Right atrium auricular region (tissue), 2 donors: ENCODE data around the gene ITPK1. TPM values are rescaled to one million over a fixed set of nuclear protein-coding genes. Genes with fewer than 3 reads are reported as not detected.
A peak's percentile ranks its signal among the peaks of the same experiment; 100 is the strongest.

Experiments
- DNase-seq: peaks from one replicate; pipeline ENCODE4 v3.0.0-alpha.2; 2019; ENCODE audit warnings: low spot score
- H3K27ac ChIP-seq, 2 donors: fragments of 200-600 bp; sonication (generic); 1 replicate in 1 of 2; 2 replicates in 1 of 2; pipeline ENCODE4 v1.5.1; 2016 to 2019
- H3K27me3 ChIP-seq, 2 donors: fragments of 200-600 bp; sonication (generic); one replicate each; pipeline versions ENCODE4 v1.5.1 to v1.6.0; 2017 to 2019
- H3K36me3 ChIP-seq: fragments of 200-600 bp; sonication (generic); one replicate; pipeline ENCODE4 v1.5.1; 2016
- H3K4me1 ChIP-seq, 2 donors: fragments of 200-600 bp; sonication (generic); one replicate each; pipeline versions ENCODE4 v1.5.1 to v1.6.0; 2017 to 2019
- H3K4me3 ChIP-seq, 2 donors: fragments of 200-600 bp; sonication (generic); 1 replicate in 1 of 2; 2 replicates in 1 of 2; pipeline ENCODE4 v1.5.1; 2017 to 2019; ENCODE audit warnings: mild to moderate bottlenecking in 1 of 2, moderate library complexity in 1 of 2
- H3K9me3 ChIP-seq, 2 donors: fragments of 200-600 bp; sonication (generic); one replicate each; pipeline ENCODE4 v1.5.1; 2019
- CTCF ChIP-seq, 2 donors: fragments of 200-600 bp; sonication (generic); IDR thresholded peaks; one replicate each; pipeline ENCODE4 v1.5.1; 2019; ENCODE audit warnings: antibody characterized with exemption in 2 of 2
- total RNA-seq, 2 donors: library from RNA; depleted of rRNA; stranded (reverse); fragments of >200 nt; gene quantifications; one replicate each; pipeline ENCODE4 v1.1.0, GENCODE V29; 2016

Gene ITPK1
- total RNA-seq, 2 donors from 2014 or later, result 58.3 to 76.0 TPM

GRCh38 chr14:93060841-93061240 is 54.9 kb downstream of the ITPK1 start:
- Histone ChIP-seq H3K4me3 (no peak overlapping the region), H3K9me3 (no peaks in the 10 kb centered on the region), H3K27ac (no peak overlapping the region), H3K27me3 (no peaks in the 10 kb centered on the region), H3K36me3 (no peaks in the 10 kb centered on the region), H3K4me1 (peaks cover 0 to 75% of the 10 kb centered on the region in 2 donors)
- DNase-seq, result no peak
- TF ChIP-seq CTCF (IDR thresholded peaks at IDR 0.05), result no peak

GRCh38 chr14:93059917-93060545 is 55.7 kb downstream of the ITPK1 start:
- no peak for TF ChIP-seq CTCF (IDR thresholded peaks at IDR 0.05)
- H3K27ac ChIP-seq, result peak overlapping the region in 1 of 2 donors; percentile 21
- DNase-seq, result no peak

GRCh38 chr14:93059260-93059659 is 56.5 kb downstream of the ITPK1 start:
- no peak for TF ChIP-seq CTCF (IDR thresholded peaks at IDR 0.05)
- H3K4me1 ChIP-seq, result peaks cover 0 to 70% of the 10 kb centered on the region in 2 donors

More at GRCh38 chr14:93059917-93060545, 55.7 kb downstream of the ITPK1 start:
- Histone ChIP-seq H3K4me1 (peaks cover 0 to 75% of the 10 kb centered on the region in 2 donors), H3K4me3 (no peak overlapping the region), H3K9me3 (no peaks in the 10 kb centered on the region), H3K27me3 (no peaks in the 10 kb centered on the region), H3K36me3 (no peaks in the 10 kb centered on the region)

GRCh38 chr14:93057586-93058280 is 58.0 kb downstream of the ITPK1 start:
- Histone ChIP-seq H3K27ac (peak overlapping the region; percentile 66 to 68), H3K9me3 (no peaks in the 10 kb centered on the region), H3K4me1 (peaks cover 0 to 59% of the 10 kb centered on the region in 2 donors), H3K27me3 (no peaks in the 10 kb centered on the region), H3K4me3 (no peak overlapping the region), H3K36me3 (no peaks in the 10 kb centered on the region)
- no peak for TF ChIP-seq CTCF (IDR thresholded peaks at IDR 0.05)
- no peak for DNase-seq

More at GRCh38 chr14:93059260-93059659, 56.5 kb downstream of the ITPK1 start:
- Histone ChIP-seq H3K4me3 (no peak overlapping the region), H3K9me3 (no peaks in the 10 kb centered on the region), H3K27me3 (no peaks in the 10 kb centered on the region), H3K27ac (no peak overlapping the region), H3K36me3 (no peaks in the 10 kb centered on the region)
- DNase-seq, result no peak

- no peak for DNase-seq
- no peaks in the 10 kb centered on the region for H3K36me3 ChIP-seq
- peaks cover 0 to 58% of the 10 kb centered on the region in 2 donors for H3K4me1 ChIP-seq
- H3K9me3 ChIP-seq, result no peaks in the 10 kb centered on the region
- H3K27me3 ChIP-seq, result no peaks in the 10 kb centered on the region
- H3K27ac ChIP-seq, result peak overlapping the region; percentile 66 to 68
- TF ChIP-seq CTCF (IDR thresholded peaks at IDR 0.05), result no peak
- no peak overlapping the region for H3K4me3 ChIP-seq
Observed at GRCh38 chr14:93056840-93057585, 58.7 kb downstream of the ITPK1 start.
